ENCODE data around the gene KATNB1.

- TF ChIP-seq CTCF (IDR thresholded peaks at IDR 0.05; ENCODE audit: borderline replicate concordance, extremely low read depth, low read length, poor library complexity, severe bottlenecking) (no peak), EZH2 (IDR thresholded peaks at IDR 0.05; ENCODE audit: borderline replicate concordance, low read depth, low read length, severe bottlenecking) (no peak)
Observed at GRCh38 chr16:57699899-57700298, 35.7 kb upstream of the KATNB1 start.

Data from DND-41 (cell line).